Spleen (tissue), 7 donors: ENCODE data around the gene ME2.
"Not testable (repeated sequence)": the region's sequence is repeated elsewhere in the genome, so short reads cannot be mapped to it uniquely, and the experiment has no call there.

Experiments used
- POLR2A ChIP-seq, 3 donors: fragments of 450-650 bp; IDR thresholded peaks; one replicate each; pipeline ENCODE4 v1.5.1; 2017; ENCODE audit warnings: antibody characterized with exemption in 3 of 3, mild to moderate bottlenecking in 1 of 3
- POLR2AphosphoS5 ChIP-seq, 3 donors: sonication (generic); formaldehyde crosslinking; IDR thresholded peaks; one replicate each; pipeline ENCODE4 v1.5.1; 2017; ENCODE audit warnings: antibody characterized with exemption in 3 of 3
- TF ChIP-seq, protein P1 (sequence below), 11 experiments: fragments of 200-600 bp in 7 of 11; fragments of 450-650 bp in 4 of 11; sonication (generic) in 4 of 11; IDR thresholded peaks in 8 of 11; conservative IDR thresholded peaks in 3 of 11; 1 replicate in 7 of 11; 2 replicates in 4 of 11; pipeline versions ENCODE4 v1.4.0 to v1.8.0; 2016 to 2021; ENCODE audit warnings: antibody characterized with exemption in 11 of 11, inconsistent platforms in 4 of 11, mild to moderate bottlenecking in 1 of 11
- donor health status: DM: no; HTN: no; CAD: no; lungs with moderate emphysema.
- donor health status: DM: no; HTN: no; CAD: no.
- donor health status: DM: no; HTN: no; CAD: no.

DNA sequence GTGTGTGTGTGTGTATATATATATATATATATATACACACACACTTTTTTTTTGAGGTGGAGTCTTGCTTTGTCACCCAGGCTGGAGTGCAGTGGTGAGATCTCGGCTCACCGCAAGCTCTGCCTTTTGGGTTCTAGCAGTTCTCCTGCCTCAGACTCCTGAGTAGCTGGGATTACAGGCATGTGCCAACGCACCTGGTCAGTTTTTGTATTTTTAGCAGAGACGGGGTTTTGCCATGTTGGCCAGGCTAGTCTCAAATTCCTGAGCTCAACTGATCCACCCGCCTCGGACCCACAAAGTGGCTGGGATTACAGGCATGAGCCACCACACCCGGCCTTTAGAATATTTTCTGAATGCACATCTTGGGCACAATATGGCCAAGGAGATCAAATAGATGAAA is 45.4 kb upstream of the ME2 start:
- TF ChIP-seq POLR2AphosphoS5, POLR2A (IDR thresholded peaks at IDR 0.05): not testable (repeated sequence)
- TF ChIP-seq, protein P1, sequence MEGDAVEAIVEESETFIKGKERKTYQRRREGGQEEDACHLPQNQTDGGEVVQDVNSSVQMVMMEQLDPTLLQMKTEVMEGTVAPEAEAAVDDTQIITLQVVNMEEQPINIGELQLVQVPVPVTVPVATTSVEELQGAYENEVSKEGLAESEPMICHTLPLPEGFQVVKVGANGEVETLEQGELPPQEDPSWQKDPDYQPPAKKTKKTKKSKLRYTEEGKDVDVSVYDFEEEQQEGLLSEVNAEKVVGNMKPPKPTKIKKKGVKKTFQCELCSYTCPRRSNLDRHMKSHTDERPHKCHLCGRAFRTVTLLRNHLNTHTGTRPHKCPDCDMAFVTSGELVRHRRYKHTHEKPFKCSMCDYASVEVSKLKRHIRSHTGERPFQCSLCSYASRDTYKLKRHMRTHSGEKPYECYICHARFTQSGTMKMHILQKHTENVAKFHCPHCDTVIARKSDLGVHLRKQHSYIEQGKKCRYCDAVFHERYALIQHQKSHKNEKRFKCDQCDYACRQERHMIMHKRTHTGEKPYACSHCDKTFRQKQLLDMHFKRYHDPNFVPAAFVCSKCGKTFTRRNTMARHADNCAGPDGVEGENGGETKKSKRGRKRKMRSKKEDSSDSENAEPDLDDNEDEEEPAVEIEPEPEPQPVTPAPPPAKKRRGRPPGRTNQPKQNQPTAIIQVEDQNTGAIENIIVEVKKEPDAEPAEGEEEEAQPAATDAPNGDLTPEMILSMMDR (IDR thresholded peaks at IDR 0.05 in 8 of 11, conservative IDR thresholded peaks at IDR 0.05 in 3 of 11), result not testable (repeated sequence)
